H1 (cell line): ENCODE results near the gene OR4N2. TPM values are rescaled to one million over a fixed set of nuclear protein-coding genes. Genes with fewer than 3 reads are reported as not detected.

Experiments
- CTCF ChIA-PET: fragments of 300-600 bp; sonication (Branson Sonifier 250); formaldehyde crosslinking; loops from one replicate; lab custom pipeline; 2021; ENCODE audit not compliant: partially characterized antibody; lab: Charles Lee
- POLR2A ChIA-PET: fragments of 300-600 bp; sonication (Branson Sonifier 250); formaldehyde crosslinking; loops from one replicate; lab custom pipeline; 2021; ENCODE audit warnings: inconsistent platforms; ENCODE audit not compliant: partially characterized antibody; lab: Charles Lee
- DNase-seq, 2 experiments: peaks; one replicate each; pipeline versions ENCODE4 v3.0.0 to v3.0.0-alpha.2; 2010 to 2022; ENCODE audit warnings: low spot score in 2 of 2, low read depth in 1 of 2, mixed read lengths in 1 of 2
- FAIRE-seq: peaks from 2 replicates; lab custom pipeline; 2011; peaks lifted over from hg19 to GRCh38; lab: Jason Lieb, UNC
- H2AFZ ChIP-seq: 2 replicates; pipeline ENCODE4 v1.8.1; 2012; ENCODE audit warnings: low read length, inconsistent platforms
- H2AK5ac ChIP-seq: 2 replicates; pipeline ENCODE4 v1.6.1; 2013; ENCODE audit warnings: low read depth, low read length
- H2BK120ac ChIP-seq: replicated peaks from 2 replicates; pipeline ENCODE3; 2013; ENCODE audit warnings: low read depth, low read length, inconsistent platforms
- H2BK12ac ChIP-seq: 2 replicates; pipeline ENCODE4 v1.6.1; 2013; ENCODE audit warnings: low read depth, low read length
- H2BK15ac ChIP-seq: 2 replicates; pipeline ENCODE4 v1.6.1; 2013; ENCODE audit warnings: low read length
- H2BK20ac ChIP-seq: 2 replicates; pipeline ENCODE4 v1.6.1; 2013; ENCODE audit warnings: low read length
- H2BK5ac ChIP-seq: 2 replicates; pipeline ENCODE4 v1.6.1; 2013; ENCODE audit warnings: low read depth, low read length
- H3K14ac ChIP-seq: 2 replicates; pipeline ENCODE4 v1.6.1; 2013; ENCODE audit warnings: inconsistent platforms; ENCODE audit not compliant: insufficient read length
- H3K18ac ChIP-seq: 2 replicates; pipeline ENCODE4 v1.6.1; 2013; ENCODE audit warnings: low read length; ENCODE audit errors: extremely low read depth
- H3K23ac ChIP-seq: 2 replicates; pipeline ENCODE4 v1.6.1; 2013; ENCODE audit warnings: inconsistent platforms; ENCODE audit not compliant: insufficient read length
- H3K23me2 ChIP-seq: 2 replicates; pipeline ENCODE4 v1.6.1; 2013; ENCODE audit warnings: low read depth, low read length
- H3K27ac ChIP-seq: 2 replicates; pipeline ENCODE4 v1.6.1; 2011; ENCODE audit warnings: low read depth, low read length, inconsistent platforms
- H3K27me3 ChIP-seq, 4 experiments: replicated peaks in 1 of 4; 1 replicate in 1 of 4; 2 replicates in 3 of 4; pipeline versions ENCODE4 v1.6.1 to v1.8.1; 2011 to 2013; ENCODE audit warnings: low read length in 3 of 4, mild to moderate bottlenecking in 3 of 4, inconsistent platforms in 2 of 4, mixed read lengths in 2 of 4, moderate library complexity in 1 of 4; ENCODE audit not compliant: control insufficient read depth in 3 of 4, insufficient read depth in 3 of 4; ENCODE audit errors: extremely low read depth in 1 of 4
- H3K36me3 ChIP-seq, 4 experiments: 2 replicates each; pipeline versions ENCODE4 v1.6.1 to v1.8.1; 2011 to 2013; ENCODE audit warnings: mild to moderate bottlenecking in 4 of 4, low read length in 3 of 4, moderate library complexity in 2 of 4, control low read depth in 1 of 4, inconsistent platforms in 1 of 4; ENCODE audit not compliant: insufficient read depth in 4 of 4, control insufficient read depth in 2 of 4
- H3K4ac ChIP-seq: replicated peaks from 2 replicates; pipeline ENCODE3; 2013; ENCODE audit warnings: low read length, low read depth, mixed read lengths, inconsistent platforms; ENCODE audit not compliant: insufficient read length
- H3K4me1 ChIP-seq, 4 experiments: replicated peaks in 1 of 4; 1 replicate in 1 of 4; 2 replicates in 3 of 4; pipeline versions ENCODE4 v1.6.1 to v1.8.1; 2011 to 2013; ENCODE audit warnings: low read length in 3 of 4, inconsistent platforms in 2 of 4, mixed read lengths in 1 of 4; ENCODE audit not compliant: insufficient read depth in 4 of 4, control insufficient read depth in 3 of 4
- H3K4me2 ChIP-seq, 2 experiments: 2 replicates each; pipeline versions ENCODE4 v1.6.1 to v1.8.1; 2011 to 2013; ENCODE audit warnings: low read depth in 2 of 2, low read length in 2 of 2, control low read depth in 1 of 2, inconsistent platforms in 1 of 2, mild to moderate bottlenecking in 1 of 2; ENCODE audit not compliant: insufficient read depth in 1 of 2
- H3K4me3 ChIP-seq, 4 experiments: fragments of 200-600, 300-600 bp in 1 of 4; sonication (generic), shearing (Covaris generic), sonication (Bioruptor Twin) in 1 of 4; 2 replicates each; pipeline versions ENCODE4 v1.5.1 to v1.8.1; 2011 to 2016; ENCODE audit warnings: low read length in 4 of 4, low read depth in 3 of 4, control low read depth in 2 of 4, inconsistent platforms in 2 of 4, mild to moderate bottlenecking in 2 of 4, mixed read lengths in 1 of 4, moderate library complexity in 1 of 4; ENCODE audit not compliant: insufficient read depth in 2 of 4; ENCODE audit errors: extremely low read depth in 1 of 4
- H3K56ac ChIP-seq: replicated peaks from 2 replicates; pipeline ENCODE3; 2013; ENCODE audit warnings: low read depth, mild to moderate bottlenecking, mixed read lengths, low read length, inconsistent platforms; ENCODE audit not compliant: insufficient read length
- H3K79me1 ChIP-seq: 2 replicates; pipeline ENCODE4 v1.6.1; 2013; ENCODE audit warnings: low read depth, low read length, control low read depth
- H3K79me2 ChIP-seq, 2 experiments: 2 replicates each; pipeline versions ENCODE4 v1.6.1 to v1.8.1; 2012 to 2013; ENCODE audit warnings: low read length in 2 of 2, mild to moderate bottlenecking in 2 of 2, inconsistent platforms in 1 of 2; ENCODE audit not compliant: insufficient read depth in 2 of 2, control insufficient read depth in 1 of 2
- H3K9ac ChIP-seq, 4 experiments: replicated peaks in 1 of 4; 1 replicate in 1 of 4; 2 replicates in 3 of 4; pipeline versions ENCODE4 v1.6.1 to v1.8.1; 2011 to 2013; ENCODE audit warnings: low read depth in 3 of 4, low read length in 3 of 4, control low read depth in 2 of 4, mild to moderate bottlenecking in 2 of 4, moderate library complexity in 2 of 4, inconsistent platforms in 1 of 4; ENCODE audit errors: extremely low read depth in 1 of 4
- H3K9me3 ChIP-seq, 2 experiments: 2 replicates each; pipeline versions ENCODE4 v1.6.1 to v1.8.1; 2012 to 2013; ENCODE audit warnings: mild to moderate bottlenecking in 2 of 2, moderate library complexity in 2 of 2, control low read depth in 1 of 2, inconsistent platforms in 1 of 2, low read depth in 1 of 2, low read length in 1 of 2, mixed read lengths in 1 of 2; ENCODE audit not compliant: insufficient read depth in 2 of 2
- H4K20me1 ChIP-seq, 2 experiments: replicated peaks in 1 of 2; 2 replicates each; pipeline versions ENCODE3 to v1.8.1; 2011 to 2013; ENCODE audit warnings: inconsistent platforms in 2 of 2, low read length in 2 of 2, mild to moderate bottlenecking in 1 of 2; ENCODE audit not compliant: insufficient read depth in 2 of 2, control insufficient read depth in 1 of 2
- H4K5ac ChIP-seq: 2 replicates; pipeline ENCODE4 v1.6.1; 2013; ENCODE audit warnings: low read length, low read depth, mixed read lengths, inconsistent platforms; ENCODE audit not compliant: insufficient read length
- H4K8ac ChIP-seq: 2 replicates; pipeline ENCODE4 v1.8.0; 2013; ENCODE audit warnings: mild to moderate bottlenecking, moderate library complexity, low read length, inconsistent platforms; ENCODE audit not compliant: insufficient read depth; ENCODE audit errors: extremely low read depth
- H4K91ac ChIP-seq: replicated peaks from 2 replicates; pipeline ENCODE3; 2013; ENCODE audit warnings: low read length, mixed read lengths, inconsistent platforms; ENCODE audit not compliant: insufficient read length
- BACH1 ChIP-seq: IDR thresholded peaks from 2 replicates; pipeline ENCODE4 v1.6.1; 2012; ENCODE audit warnings: low read length, improper control_type of control experiment
- BRCA1 ChIP-seq: IDR thresholded peaks from 2 replicates; pipeline ENCODE4 v1.6.1; 2012; ENCODE audit warnings: low read depth, low read length, improper control_type of control experiment
- CHD1 ChIP-seq: IDR thresholded peaks from 2 replicates; pipeline ENCODE4 v1.6.1; 2012; ENCODE audit warnings: low read depth, low read length, improper control_type of control experiment
- EGR1 ChIP-seq: IDR thresholded peaks from 2 replicates; pipeline ENCODE4 v1.6.1; 2011; ENCODE audit warnings: low read depth, low read length, borderline replicate concordance
- HDAC2 ChIP-seq, 2 experiments: fragments of 300-600 bp in 1 of 2; sonication (generic) in 1 of 2; IDR thresholded peaks; 2 replicates each; pipeline ENCODE4 v1.6.1; 2011 to 2012; ENCODE audit warnings: low read depth in 2 of 2, low read length in 2 of 2, mild to moderate bottlenecking in 2 of 2, moderate library complexity in 2 of 2, borderline replicate concordance in 1 of 2, inconsistent platforms in 1 of 2
- POU5F1 ChIP-seq: IDR thresholded peaks from 2 replicates; pipeline ENCODE4 v1.6.1; 2011; ENCODE audit warnings: low read depth, mild to moderate bottlenecking, low read length, moderate library complexity
- RAD21 ChIP-seq, 2 experiments: IDR thresholded peaks in 1 of 2; conservative IDR thresholded peaks in 1 of 2; 2 replicates each; pipeline ENCODE4 v1.6.1; 2011; ENCODE audit warnings: low read depth in 2 of 2, low read length in 2 of 2, improper control_type of control experiment in 1 of 2, inconsistent platforms in 1 of 2, mild to moderate bottlenecking in 1 of 2, moderate library complexity in 1 of 2
- SIN3A ChIP-seq, 2 experiments: IDR thresholded peaks in 1 of 2; conservative IDR thresholded peaks in 1 of 2; 2 replicates each; pipeline ENCODE4 v1.6.1; 2011 to 2012; ENCODE audit warnings: low read length in 2 of 2, improper control_type of control experiment in 1 of 2, low read depth in 1 of 2, mild to moderate bottlenecking in 1 of 2
- SIRT6 ChIP-seq: IDR thresholded peaks from one replicate; pipeline ENCODE4 v1.7.1; 2012; ENCODE audit warnings: low read length, inconsistent platforms
- SRF ChIP-seq: IDR thresholded peaks from 2 replicates; pipeline ENCODE4 v1.6.1; 2011; ENCODE audit warnings: mild to moderate bottlenecking, low read depth, low read length, moderate library complexity
- TCF12 ChIP-seq: IDR thresholded peaks from 2 replicates; pipeline ENCODE4 v1.6.1; 2011; ENCODE audit warnings: low read depth, mild to moderate bottlenecking, low read length
- polyA plus RNA-seq, 7 experiments: library from polyadenylated mRNA; depleted of rRNA in 3 of 7; stranded (reverse) in 5 of 7; unstranded in 2 of 7; fragments of >200 nt in 5 of 7; fragments of 200-250 nt in 2 of 7; gene quantifications; 1 replicate in 5 of 7; 2 replicates in 1 of 7; 4 replicates in 1 of 7; pipeline versions ENCODE4 v1.2.1 to v1.2.3, GENCODE V29; 2011 to 2013; ENCODE audit warnings: missing spikeins in 2 of 7, mixed read lengths in 2 of 7
- total RNA-seq: library from RNA; stranded (reverse); fragmentation: NEBNext Ultra II Directional; extraction: Animal tissue kit (Norgen Biotek cat#: 25700); gene quantifications from 2 replicates; pipeline ENCODE4 v1.2.1, GENCODE V29; 2021
- TF ChIP-seq, protein P1 (sequence below), 3 experiments: IDR thresholded peaks; 1 replicate in 2 of 3; 2 replicates in 1 of 3; pipeline versions ENCODE4 v1.5.1 to v1.6.1; 2011; ENCODE audit warnings: low read length in 3 of 3, mild to moderate bottlenecking in 3 of 3, inconsistent platforms in 2 of 3, low read depth in 1 of 3, moderate library complexity in 1 of 3; ENCODE audit not compliant: insufficient read depth in 1 of 3; ENCODE audit errors: control extremely low read depth in 1 of 3

Gene OR4N2
- total and polyA plus RNA-seq, 2 of the 8 experiments (the other 6 are each of a cell fraction or from before 2014, with no cell fraction given), result not detected

- Histone ChIP-seq H3K9ac (no peak overlapping the region), H4K5ac (no peak overlapping the region), H4K8ac (no peak overlapping the region), H2BK20ac (no peak overlapping the region), H4K20me1 (no peaks in the 10 kb centered on the region), H3K27ac (no peak overlapping the region), H3K4me1 (no peaks in the 10 kb centered on the region), H2BK15ac (no peak overlapping the region), H2AFZ (no peak overlapping the region), H4K91ac (no peak overlapping the region), H3K79me1 (no peaks in the 10 kb centered on the region), H2BK120ac (no peak overlapping the region), H3K4ac (no peak overlapping the region), H2BK5ac (no peak overlapping the region), H3K4me3 (no peak overlapping the region), H3K18ac (no peak overlapping the region), H3K79me2 (no peaks in the 10 kb centered on the region), H3K14ac (no peak overlapping the region), H3K4me2 (no peak overlapping the region), H3K36me3 (no peaks in the 10 kb centered on the region), H3K56ac (no peak overlapping the region), H3K27me3 (no peaks in the 10 kb centered on the region), H2BK12ac (no peak overlapping the region), H3K9me3 (peaks cover 43 to 52% of the 10 kb centered on the region in 2 experiments), H3K23me2 (no peaks in the 10 kb centered on the region), H2AK5ac (no peak overlapping the region), H3K23ac (no peak overlapping the region)
- ChIA-PET CTCF (no interaction called here), POLR2A (no interaction called here)
- FAIRE-seq, result no peak
- no peak for DNase-seq
- TF ChIP-seq SIN3A (conservative IDR thresholded peaks at IDR 0.05 in 1 of 2, IDR thresholded peaks at IDR 0.05 in 1 of 2; ENCODE audit: low read depth in 1 of 2, low read length in 2 of 2), result no peak
- TF ChIP-seq CHD1, result no peak
- TF ChIP-seq EGR1, result no peak
- no peak for TF ChIP-seq BACH1
- no peak for TF ChIP-seq HDAC2 (IDR thresholded peaks at IDR 0.05; ENCODE audit: borderline replicate concordance in 1 of 2, low read depth in 2 of 2, low read length in 2 of 2)
- TF ChIP-seq RAD21 (IDR thresholded peaks at IDR 0.05 in 1 of 2, conservative IDR thresholded peaks at IDR 0.05 in 1 of 2; ENCODE audit: low read depth in 2 of 2, low read length in 2 of 2), result peak in 1 of 2 experiments; percentile 21; a peak in 2 of 4 replicates
- TF ChIP-seq SIRT6, result no peak
- TF ChIP-seq TCF12, result no peak
- TF ChIP-seq SRF, result no peak
- TF ChIP-seq, protein P1, sequence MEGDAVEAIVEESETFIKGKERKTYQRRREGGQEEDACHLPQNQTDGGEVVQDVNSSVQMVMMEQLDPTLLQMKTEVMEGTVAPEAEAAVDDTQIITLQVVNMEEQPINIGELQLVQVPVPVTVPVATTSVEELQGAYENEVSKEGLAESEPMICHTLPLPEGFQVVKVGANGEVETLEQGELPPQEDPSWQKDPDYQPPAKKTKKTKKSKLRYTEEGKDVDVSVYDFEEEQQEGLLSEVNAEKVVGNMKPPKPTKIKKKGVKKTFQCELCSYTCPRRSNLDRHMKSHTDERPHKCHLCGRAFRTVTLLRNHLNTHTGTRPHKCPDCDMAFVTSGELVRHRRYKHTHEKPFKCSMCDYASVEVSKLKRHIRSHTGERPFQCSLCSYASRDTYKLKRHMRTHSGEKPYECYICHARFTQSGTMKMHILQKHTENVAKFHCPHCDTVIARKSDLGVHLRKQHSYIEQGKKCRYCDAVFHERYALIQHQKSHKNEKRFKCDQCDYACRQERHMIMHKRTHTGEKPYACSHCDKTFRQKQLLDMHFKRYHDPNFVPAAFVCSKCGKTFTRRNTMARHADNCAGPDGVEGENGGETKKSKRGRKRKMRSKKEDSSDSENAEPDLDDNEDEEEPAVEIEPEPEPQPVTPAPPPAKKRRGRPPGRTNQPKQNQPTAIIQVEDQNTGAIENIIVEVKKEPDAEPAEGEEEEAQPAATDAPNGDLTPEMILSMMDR (IDR thresholded peaks at IDR 0.05; ENCODE audit: control extremely low read depth in 1 of 3, insufficient read depth in 1 of 3, low read depth in 1 of 3, low read length in 3 of 3), result peak in 1 of 3 experiments; percentile 19; a peak in 1 of 4 replicates
- no peak for TF ChIP-seq BRCA1
- no peak for TF ChIP-seq POU5F1
These were observed 74.6 kb downstream of the OR4N2 start for GRCh38 chr14:19878029-19878642.
